GM12864 (cell line): ENCODE measurements around the gene ITIH3.

ENCODE experiments used
- DNase-seq: peaks from one replicate; pipeline ENCODE4 v3.0.0-alpha.2; 2011; ENCODE audit warnings: low read depth
- H3K4me3 ChIP-seq: 2 replicates; pipeline ENCODE4 v1.5.1; 2011; ENCODE audit warnings: mild to moderate bottlenecking, low read depth, low read length, control low read depth
- CTCF ChIP-seq: IDR thresholded peaks from 2 replicates; pipeline ENCODE4 v1.5.1; 2011; ENCODE audit warnings: low read depth, mild to moderate bottlenecking, moderate library complexity, low read length, control low read depth, inconsistent platforms; ENCODE audit errors: missing control alignments

ITIH3 gene

DNA sequence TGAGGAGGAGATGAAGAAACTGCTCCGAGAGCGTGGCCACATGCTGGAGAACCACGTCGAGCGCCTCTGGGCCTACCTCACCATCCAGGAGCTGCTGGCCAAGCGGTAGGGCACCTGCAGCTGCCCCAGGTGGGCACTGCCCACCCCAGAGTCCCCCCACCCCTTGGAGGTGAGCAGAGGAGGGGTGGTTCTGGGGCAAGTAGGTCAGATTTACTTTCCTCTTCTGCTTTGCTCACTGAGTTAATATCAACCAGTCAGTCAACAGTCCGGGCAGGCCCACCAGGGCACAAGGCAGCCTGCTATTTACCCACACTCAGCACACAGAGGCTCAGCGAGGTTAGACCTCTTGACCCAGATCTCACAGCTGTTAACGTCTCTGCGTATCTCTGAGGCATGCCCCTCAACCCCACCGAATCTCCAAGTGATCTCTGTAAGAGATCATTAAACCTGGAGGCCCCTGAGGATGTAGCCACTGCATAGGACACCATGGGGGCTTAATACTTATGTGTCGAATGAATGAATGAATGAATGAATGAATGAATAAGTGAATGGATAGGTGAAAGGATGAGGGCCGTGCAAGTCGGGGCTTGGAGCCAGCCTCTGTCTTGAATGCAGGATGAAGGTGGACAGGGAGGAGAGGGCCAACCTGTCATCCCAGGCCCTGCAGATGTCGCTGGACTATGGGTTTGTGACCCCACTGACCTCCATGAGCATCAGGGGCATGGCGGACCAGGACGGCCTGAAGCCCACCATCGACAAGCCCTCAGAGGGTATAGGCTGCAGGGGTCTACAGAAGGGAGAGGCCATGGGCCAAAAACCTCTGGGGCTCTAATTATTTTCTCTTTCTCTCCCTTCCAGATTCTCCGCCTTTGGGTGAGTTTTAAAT lies 8.0 kb upstream of the ITIH3 start:
- DNase-seq = no peak
- TF ChIP-seq CTCF = no peak
- H3K4me3 ChIP-seq = no peak overlapping the region

GRCh38 chr3:52787246-52787645 lies 7.3 kb upstream of the ITIH3 start:
- TF ChIP-seq CTCF = no peak
- no peak for DNase-seq
- H3K4me3 ChIP-seq = no peak overlapping the region

GRCh38 chr3:52787672-52788625 lies 6.6 kb upstream of the ITIH3 start:
- DNase-seq = no peak
- TF ChIP-seq CTCF = no peak
- H3K4me3 ChIP-seq = no peak overlapping the region

- TF ChIP-seq CTCF = no peak
- no peak overlapping the region for H3K4me3 ChIP-seq
- no peak for DNase-seq
These were observed 5.5 kb upstream of the ITIH3 start for GRCh38 chr3:52788890-52789745.

DNA sequence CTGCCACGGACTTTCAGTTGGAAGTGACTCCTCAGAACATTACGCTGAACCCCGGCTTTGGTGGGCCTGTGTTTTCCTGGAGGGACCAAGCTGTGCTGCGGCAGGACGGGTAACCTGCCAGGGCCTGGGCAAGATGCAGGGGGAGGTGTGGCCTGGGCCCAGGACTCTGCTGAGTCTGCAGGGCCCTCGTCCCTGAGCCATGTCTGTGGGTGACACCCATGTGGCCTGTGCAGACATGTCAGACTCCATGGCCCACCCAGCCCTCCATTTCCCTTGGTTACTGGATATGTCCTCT lies 4.9 kb upstream of the ITIH3 start:
- no peak for TF ChIP-seq CTCF
- DNase-seq = no peak
- no peak overlapping the region for H3K4me3 ChIP-seq

DNA sequence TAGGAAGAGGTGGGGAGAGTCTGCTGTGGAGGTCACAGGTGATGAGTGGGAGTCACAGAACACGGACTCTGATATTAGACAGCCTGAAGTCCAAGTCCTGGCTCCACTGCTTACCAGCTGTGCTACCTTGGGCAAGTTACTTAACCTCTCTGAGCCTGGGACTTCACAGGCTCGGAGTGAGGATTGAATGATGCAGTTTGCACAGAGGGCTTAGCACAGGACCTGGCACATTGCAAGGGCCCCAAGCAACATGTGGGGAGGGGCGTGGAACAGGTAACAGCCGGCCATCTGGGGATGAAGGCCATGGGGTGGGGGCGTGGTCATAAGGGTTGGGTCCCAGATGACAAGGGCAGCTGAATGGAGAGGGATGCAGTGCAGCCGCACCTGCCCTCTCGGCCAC lies 4.3 kb upstream of the ITIH3 start:
- no peak for DNase-seq
- no peak for TF ChIP-seq CTCF

More for the DNA sequence above, 4.3 kb upstream of the ITIH3 start:
- no peak overlapping the region for H3K4me3 ChIP-seq
